HepG2 (cell line): ENCODE data around the gene HMBS. TPM values are rescaled to one million over a fixed set of nuclear protein-coding genes. Genes with fewer than 3 reads are reported as not detected.

ENCODE experiments used
- BRD4 ChIP-seq: sonication (generic); formaldehyde crosslinking; IDR thresholded peaks from 2 replicates; pipeline ENCODE4 v1.4.0; 2020; ENCODE audit warnings: missing genetic modification reagents
- E2F5 ChIP-seq: sonication (generic); formaldehyde crosslinking; conservative IDR thresholded peaks from 2 replicates; pipeline ENCODE4 v1.4.0; 2020; ENCODE audit warnings: missing genetic modification reagents
- GLI4 ChIP-seq: sonication (generic); formaldehyde crosslinking; IDR thresholded peaks from 2 replicates; pipeline ENCODE4 v1.5.1; 2020; ENCODE audit warnings: missing genetic modification reagents, mild to moderate bottlenecking, moderate library complexity, borderline replicate concordance
- GRHL1 ChIP-seq: sonication (generic); formaldehyde crosslinking; conservative IDR thresholded peaks from 2 replicates; pipeline ENCODE4 v1.8.0; 2022; ENCODE audit warnings: missing genetic modification reagents
- HNRNPH1 ChIP-seq: fragments of 200-400 bp; formaldehyde crosslinking; optimal IDR thresholded peaks from 2 replicates; pipeline ENCODE3; 2017; ENCODE audit warnings: mild to moderate bottlenecking, low read depth, low read length
- MZF1 ChIP-seq: sonication (generic); formaldehyde crosslinking; IDR thresholded peaks from 2 replicates; pipeline ENCODE4 v1.8.1; 2023; ENCODE audit warnings: mild to moderate bottlenecking, missing genetic modification reagents, borderline replicate concordance
- PAF1 ChIP-seq: IDR thresholded peaks from 2 replicates; pipeline ENCODE4 v1.6.1; 2016; ENCODE audit warnings: missing genetic modification reagents, missing compliant biosample characterization
- PRDM15 ChIP-seq: sonication (generic); formaldehyde crosslinking; IDR thresholded peaks from 2 replicates; pipeline ENCODE4 v1.4.0; 2020; ENCODE audit warnings: missing genetic modification reagents
- SAFB2 ChIP-seq: sonication (generic); formaldehyde crosslinking; IDR thresholded peaks from 2 replicates; pipeline ENCODE4 v1.5.1; 2020; ENCODE audit warnings: missing genetic modification reagents, low read depth, mild to moderate bottlenecking, borderline replicate concordance
- SP140L ChIP-seq: sonication (generic); formaldehyde crosslinking; IDR thresholded peaks from 2 replicates; pipeline ENCODE4 v1.4.0; 2020; ENCODE audit warnings: missing genetic modification reagents, borderline replicate concordance
- SRSF9 ChIP-seq: fragments of 200-400 bp; formaldehyde crosslinking; IDR thresholded peaks from 2 replicates; pipeline ENCODE4 v1.6.1; 2018; ENCODE audit warnings: borderline replicate concordance, mild to moderate bottlenecking, low read depth, low read length; ENCODE audit not compliant: insufficient read depth, poor library complexity, severe bottlenecking
- TEAD3 ChIP-seq: optimal IDR thresholded peaks from 2 replicates; pipeline ENCODE3; 2016; ENCODE audit warnings: borderline replicate concordance
- ZFYVE20 ChIP-seq: sonication (generic); formaldehyde crosslinking; IDR thresholded peaks from 2 replicates; pipeline ENCODE4 v1.8.0; 2023; ENCODE audit warnings: low read depth, mild to moderate bottlenecking, moderate library complexity, missing genetic modification reagents, borderline replicate concordance
- ZNF121 ChIP-seq: sonication (generic); formaldehyde crosslinking; IDR thresholded peaks from 2 replicates; pipeline ENCODE4 v1.5.0; 2020; ENCODE audit warnings: mild to moderate bottlenecking, missing genetic modification reagents
- ZNF598 ChIP-seq: sonication (generic); formaldehyde crosslinking; IDR thresholded peaks from 2 replicates; pipeline ENCODE4 v1.5.1; 2020; ENCODE audit warnings: mild to moderate bottlenecking, missing genetic modification reagents, borderline replicate concordance
- ZNF773 ChIP-seq: sonication (generic); formaldehyde crosslinking; IDR thresholded peaks from 2 replicates; pipeline ENCODE4 v1.4.0; 2020; ENCODE audit warnings: missing genetic modification reagents, borderline replicate concordance
- ZNF776 ChIP-seq: sonication (generic); formaldehyde crosslinking; IDR thresholded peaks from 2 replicates; pipeline ENCODE4 v1.4.0; 2020; ENCODE audit warnings: mild to moderate bottlenecking, missing genetic modification reagents
- ZSCAN25 ChIP-seq: sonication (generic); formaldehyde crosslinking; IDR thresholded peaks from 2 replicates; pipeline ENCODE4 v1.8.0; 2022; ENCODE audit warnings: mild to moderate bottlenecking, missing genetic modification reagents
- polyA plus RNA-seq, 8 experiments: library from polyadenylated mRNA; depleted of rRNA in 3 of 8; stranded (reverse) in 7 of 8; unstranded in 1 of 8; fragments of >200 nt; fragmentation: Illumina TruSeq in 4 of 8; extraction: Trizol in 4 of 8; gene quantifications; 2 replicates each; pipeline versions ENCODE4 v1.2.1 to v1.2.3, GENCODE V29; 2011 to 2016; ENCODE audit warnings: low read depth in 4 of 8, missing spikeins in 1 of 8, mixed read lengths in 1 of 8; ENCODE audit not compliant: insufficient read depth in 1 of 8
- total RNA-seq, 5 experiments: library from RNA; depleted of rRNA; stranded (reverse); fragments of >200 nt; fragmentation: Illumina TruSeq; extraction: Trizol; gene quantifications; 2 replicates each; pipeline ENCODE4 v1.2.3, GENCODE V29; 2016; ENCODE audit warnings: low read depth in 1 of 5
- TF ChIP-seq, protein P1 (sequence below): sonication (generic); formaldehyde crosslinking; conservative IDR thresholded peaks from 2 replicates; pipeline ENCODE4 v1.4.0; 2020; ENCODE audit warnings: missing genetic modification reagents

The HMBS gene
- total and polyA plus RNA-seq, 2 of the 13 experiments (the other 11 are each of a cell fraction or from before 2014, with no cell fraction given), result 9.4 to 46.9 TPM

DNA sequence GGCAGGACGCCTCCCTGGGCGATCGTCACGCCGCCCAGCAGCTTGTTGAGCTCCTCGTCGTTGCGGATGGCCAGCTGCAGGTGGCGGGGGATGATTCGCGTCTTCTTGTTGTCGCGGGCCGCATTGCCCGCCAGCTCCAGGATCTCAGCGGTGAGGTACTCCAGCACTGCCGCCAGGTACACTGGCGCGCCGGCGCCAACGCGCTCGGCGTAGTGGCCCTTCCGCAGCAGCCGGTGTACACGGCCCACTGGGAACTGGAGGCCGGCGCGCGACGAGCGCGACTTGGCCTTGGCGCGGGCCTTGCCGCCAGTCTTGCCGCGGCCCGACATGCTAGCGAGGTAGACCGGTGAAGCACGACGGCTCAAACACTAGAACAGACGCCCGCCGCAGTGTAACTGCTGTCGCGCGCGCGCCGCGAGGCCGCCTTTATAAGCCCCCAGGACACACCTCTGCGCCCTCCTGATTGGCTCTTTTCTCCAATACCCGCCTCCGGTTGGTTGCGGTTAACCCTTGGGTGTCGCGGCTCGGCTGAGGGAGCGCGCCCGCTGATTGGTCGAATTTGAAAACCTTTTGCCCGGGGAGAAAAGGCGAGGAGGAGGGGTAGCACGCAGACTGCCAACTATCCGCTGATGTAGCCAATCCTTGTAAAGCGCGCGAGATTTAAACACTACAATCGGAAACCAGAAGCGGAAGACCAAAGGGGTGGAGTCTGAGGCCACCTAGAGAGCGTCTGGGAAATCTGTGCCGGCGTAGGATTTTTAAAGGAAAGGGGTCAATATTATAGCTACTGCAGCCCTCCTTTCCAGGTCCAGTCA lies 10.6 kb downstream of the HMBS start (continued):
- TF ChIP-seq, protein P1, sequence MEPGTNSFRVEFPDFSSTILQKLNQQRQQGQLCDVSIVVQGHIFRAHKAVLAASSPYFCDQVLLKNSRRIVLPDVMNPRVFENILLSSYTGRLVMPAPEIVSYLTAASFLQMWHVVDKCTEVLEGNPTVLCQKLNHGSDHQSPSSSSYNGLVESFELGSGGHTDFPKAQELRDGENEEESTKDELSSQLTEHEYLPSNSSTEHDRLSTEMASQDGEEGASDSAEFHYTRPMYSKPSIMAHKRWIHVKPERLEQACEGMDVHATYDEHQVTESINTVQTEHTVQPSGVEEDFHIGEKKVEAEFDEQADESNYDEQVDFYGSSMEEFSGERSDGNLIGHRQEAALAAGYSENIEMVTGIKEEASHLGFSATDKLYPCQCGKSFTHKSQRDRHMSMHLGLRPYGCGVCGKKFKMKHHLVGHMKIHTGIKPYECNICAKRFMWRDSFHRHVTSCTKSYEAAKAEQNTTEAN, result peak; percentile 57
- TF ChIP-seq ZFYVE20 (CRISPR knock-in tag) (no peak), E2F5 (CRISPR knock-in tag) (peak; percentile 93), GRHL1 (CRISPR knock-in tag) (no peak), ZNF598 (CRISPR knock-in tag) (peak; percentile 74), HNRNPH1 (peak; percentile 53), PAF1 (no peak), TEAD3 (no peak), SAFB2 (CRISPR knock-in tag) (peak; percentile 75; the same call in 1 of the 2 replicates), SRSF9 (no peak), ZNF121 (CRISPR knock-in tag) (no peak), MZF1 (CRISPR knock-in tag) (no peak), ZNF773 (CRISPR knock-in tag) (peak; percentile 81; the same call in 1 of the 2 replicates), BRD4 (CRISPR knock-in tag) (peak; percentile 77; the same call in 1 of the 2 replicates), PRDM15 (CRISPR knock-in tag) (peak; percentile 26; the same call in 1 of the 2 replicates), ZSCAN25 (CRISPR knock-in tag) (peak; percentile 72), SP140L (CRISPR knock-in tag) (peak; percentile 38; the same call in 1 of the 2 replicates), ZNF776 (CRISPR knock-in tag) (peak; percentile 91), GLI4 (CRISPR knock-in tag) (peak; percentile 86; the same call in 1 of the 2 replicates)
